Forelimb muscle (tissue), 1 donor: ENCODE measurements around the gene SHISAL1. TPM values are rescaled to one million over a fixed set of nuclear protein-coding genes. Genes with fewer than 3 reads are reported as not detected.
"Not testable (repeated sequence)": the region's sequence is repeated elsewhere in the genome, so short reads cannot be mapped to it uniquely, and the experiment has no call there.

Experiments used
- DNase-seq: peaks from one replicate; pipeline ENCODE4 v3.0.0-alpha.2; 2013; ENCODE audit warnings: low read depth
- polyA plus RNA-seq: library from polyadenylated mRNA; unstranded; fragments of 120-200 nt; gene quantifications from one replicate; pipeline ENCODE4 v1.2.1, GENCODE V29; 2013; ENCODE audit not compliant: insufficient read length

Gene SHISAL1
- polyA plus RNA-seq, 1 donor = 17.1 TPM

DNA sequence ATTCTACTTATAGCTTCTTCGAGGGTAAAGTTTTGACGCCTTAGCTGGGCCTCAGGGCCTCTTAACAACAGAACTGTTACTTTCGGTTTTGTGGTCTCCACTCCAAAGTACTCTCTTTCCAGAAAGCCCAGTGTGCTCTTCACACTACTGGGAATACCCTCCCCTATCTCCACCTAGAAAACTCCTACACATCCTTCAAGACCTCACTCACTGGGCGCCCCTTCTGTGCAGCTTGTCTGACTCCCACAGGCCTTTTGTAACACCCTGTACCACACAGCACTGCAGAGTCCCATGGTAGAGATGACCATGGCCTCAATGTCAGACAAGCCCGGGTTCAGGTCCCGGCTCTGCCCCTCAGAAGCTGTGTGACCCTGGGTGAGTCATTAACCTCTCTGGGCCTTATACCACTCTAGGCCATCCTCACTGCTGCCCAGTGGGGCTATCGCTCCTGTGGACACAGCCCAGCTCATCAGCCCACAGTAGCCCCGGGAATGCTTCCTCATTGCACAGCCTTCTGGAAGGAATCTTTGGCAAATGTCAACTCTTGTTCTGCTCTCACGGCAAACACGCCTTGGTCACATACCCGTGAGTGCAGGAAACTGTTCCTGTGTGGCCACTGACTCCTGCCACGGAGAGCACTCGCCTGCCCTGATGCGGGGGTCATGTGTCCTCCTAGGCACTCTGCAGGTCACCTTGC lies 51.4 kb downstream of the SHISAL1 start:
- DNase-seq = no peak

DNA sequence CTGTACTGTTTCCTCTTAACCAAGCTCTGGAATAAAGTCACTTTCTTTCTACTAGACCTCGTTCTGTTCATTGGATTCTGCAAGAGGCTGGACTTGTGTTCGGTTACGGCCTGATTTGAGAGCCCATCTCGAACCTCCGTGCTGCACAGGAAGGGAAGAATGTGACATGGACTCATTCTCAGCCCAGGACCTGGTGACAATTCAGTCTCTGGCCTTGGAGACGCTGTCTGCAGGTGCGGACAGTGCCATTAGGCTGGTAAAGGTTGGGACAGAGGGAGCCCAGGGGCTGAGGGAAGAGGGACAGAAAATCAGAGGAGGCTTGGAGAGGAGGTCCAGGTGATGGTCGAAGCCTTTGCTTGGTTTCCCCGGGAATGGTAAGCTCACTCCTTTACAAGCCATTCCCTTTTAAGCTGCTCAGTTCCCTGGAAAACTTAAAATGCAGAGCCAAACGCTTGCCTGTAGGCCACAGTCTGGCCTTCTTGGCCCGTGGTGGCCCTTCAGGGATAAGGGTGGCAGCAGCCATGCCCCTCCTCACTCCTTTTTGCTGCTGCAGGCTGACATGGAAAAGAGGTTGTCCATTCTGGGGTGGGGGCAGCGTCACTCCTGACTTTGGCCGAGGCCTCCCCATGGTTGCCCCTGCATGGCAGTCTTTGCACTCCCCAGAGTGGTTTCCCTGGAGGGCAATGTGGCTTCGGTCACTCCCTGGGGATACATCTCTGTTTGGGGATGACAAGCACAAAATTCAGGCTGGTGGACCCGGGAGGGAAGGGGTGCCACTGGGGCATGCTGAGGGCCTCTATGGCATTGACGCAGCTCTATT lies 52.3 kb downstream of the SHISAL1 start:
- no peak for DNase-seq

DNA sequence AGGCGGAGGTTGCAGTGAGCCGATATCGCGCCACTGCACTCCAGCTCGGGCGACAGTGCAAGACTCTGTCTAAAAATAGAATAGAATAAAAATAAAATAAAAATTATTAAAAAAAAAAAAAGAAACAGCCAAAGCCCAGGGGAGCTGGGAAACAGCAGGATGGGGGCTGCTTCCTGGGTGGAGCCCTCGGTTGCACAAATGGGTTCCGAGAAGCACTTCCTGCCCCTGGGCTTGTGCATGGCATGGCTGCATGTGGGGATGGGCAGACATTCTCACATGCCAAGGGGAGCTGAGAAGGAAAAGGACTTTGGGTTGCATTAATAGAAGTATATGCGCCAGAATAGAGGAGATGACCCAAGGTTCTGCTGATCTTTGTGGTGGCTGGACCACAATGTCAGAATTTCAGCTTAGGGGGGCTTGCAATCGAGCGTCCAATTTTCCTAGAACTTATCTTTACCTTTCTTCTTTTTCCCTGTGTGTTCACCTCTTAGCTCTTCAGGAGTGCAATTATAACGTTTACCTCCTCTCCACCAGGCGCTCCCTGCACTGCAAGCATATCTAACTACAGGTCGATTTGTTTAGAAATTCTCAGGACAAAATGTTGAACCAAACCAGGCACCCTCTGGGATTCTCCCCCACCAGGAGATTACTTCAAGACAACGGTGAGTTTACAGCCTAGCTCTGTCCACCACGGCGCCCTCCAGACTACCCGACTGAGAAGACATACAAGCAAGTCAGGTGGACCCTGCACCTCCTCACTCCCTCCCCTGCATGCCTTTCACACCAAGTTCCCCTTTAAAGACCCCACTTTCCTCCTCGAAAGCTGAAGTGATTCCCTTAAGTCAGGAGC lies 53.2 kb downstream of the SHISAL1 start:
- no peak for DNase-seq

DNA sequence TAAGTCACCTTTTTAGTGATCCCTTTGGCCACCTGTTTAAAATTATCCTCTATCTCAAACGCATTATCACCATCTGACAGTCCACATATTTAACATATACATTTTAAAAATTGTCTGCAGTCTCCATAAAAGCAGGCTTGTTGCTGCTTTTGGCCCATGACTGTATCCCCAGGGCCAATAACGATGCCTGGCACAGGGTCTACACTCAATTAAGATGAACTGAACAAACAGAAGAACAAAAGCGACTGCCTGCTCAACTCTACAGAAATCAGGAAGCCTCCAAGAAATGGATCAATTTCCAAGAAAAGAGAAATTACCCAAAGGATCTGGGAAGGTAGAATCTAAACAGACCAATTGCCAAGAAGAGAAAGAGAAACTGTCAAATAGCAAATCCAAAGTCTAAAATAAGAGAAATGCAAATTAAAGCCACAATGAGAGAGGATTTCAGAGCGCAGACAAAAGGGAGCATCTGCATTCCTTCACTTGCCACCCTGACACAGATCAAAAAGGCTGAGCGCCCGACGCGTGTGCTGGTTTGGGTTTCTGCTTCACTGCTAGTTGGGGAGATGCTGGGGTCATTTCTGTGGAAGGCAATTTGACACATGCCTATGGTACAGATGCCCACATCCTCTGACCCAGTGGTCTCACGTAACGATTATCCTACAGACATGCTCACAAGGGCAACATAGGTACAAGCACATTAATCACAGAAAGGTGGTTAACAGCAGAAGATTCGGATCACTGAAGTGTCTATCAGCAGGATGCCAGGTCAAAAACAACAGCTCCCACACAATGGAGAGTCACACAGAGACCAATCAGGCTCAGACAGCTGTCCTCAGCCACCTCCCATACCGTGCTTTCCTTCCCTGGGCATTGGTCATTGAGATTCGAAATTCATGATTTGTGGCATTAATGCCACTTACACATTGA lies 55.9 kb downstream of the SHISAL1 start:
- no peak for DNase-seq

DNA sequence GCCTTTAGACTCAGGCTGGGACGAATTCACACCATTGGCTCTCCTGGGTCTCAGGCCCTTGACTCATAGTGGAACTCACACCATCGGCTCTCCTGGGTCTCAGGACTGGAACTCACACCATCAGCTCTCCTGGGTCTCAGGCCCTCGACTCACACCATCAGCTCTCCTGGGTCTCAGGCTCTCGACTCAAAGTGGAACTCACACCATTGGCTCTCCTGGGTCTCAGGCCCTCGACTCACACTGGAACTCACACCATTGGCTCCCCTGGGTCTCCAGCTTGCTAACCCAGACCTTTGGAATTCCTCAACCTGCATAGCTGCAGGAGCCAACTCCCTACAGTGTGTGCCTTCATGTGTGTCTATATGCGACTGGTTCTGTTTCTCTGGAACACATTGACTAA lies 56.7 kb downstream of the SHISAL1 start:
- DNase-seq = no peak

DNA sequence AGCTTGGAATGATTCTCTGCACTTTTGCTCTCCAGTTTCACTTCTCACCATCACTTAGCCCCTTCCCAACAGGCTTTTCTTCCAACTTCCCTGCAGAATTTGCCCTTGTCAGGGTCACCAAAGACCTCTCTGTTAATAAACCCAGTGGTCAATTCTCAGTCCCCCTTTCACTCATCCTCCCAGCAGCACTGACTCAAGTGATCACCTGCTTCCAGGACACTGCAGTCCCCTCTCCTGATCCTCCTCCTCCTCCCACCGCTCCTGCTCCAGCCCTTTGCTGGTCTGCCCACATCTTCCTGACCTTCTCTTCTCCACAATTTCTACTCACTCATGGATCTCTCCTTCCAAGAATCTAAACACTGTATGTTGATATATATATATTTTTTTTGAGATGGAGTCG lies 57.9 kb downstream of the SHISAL1 start:
- DNase-seq = no peak

DNA sequence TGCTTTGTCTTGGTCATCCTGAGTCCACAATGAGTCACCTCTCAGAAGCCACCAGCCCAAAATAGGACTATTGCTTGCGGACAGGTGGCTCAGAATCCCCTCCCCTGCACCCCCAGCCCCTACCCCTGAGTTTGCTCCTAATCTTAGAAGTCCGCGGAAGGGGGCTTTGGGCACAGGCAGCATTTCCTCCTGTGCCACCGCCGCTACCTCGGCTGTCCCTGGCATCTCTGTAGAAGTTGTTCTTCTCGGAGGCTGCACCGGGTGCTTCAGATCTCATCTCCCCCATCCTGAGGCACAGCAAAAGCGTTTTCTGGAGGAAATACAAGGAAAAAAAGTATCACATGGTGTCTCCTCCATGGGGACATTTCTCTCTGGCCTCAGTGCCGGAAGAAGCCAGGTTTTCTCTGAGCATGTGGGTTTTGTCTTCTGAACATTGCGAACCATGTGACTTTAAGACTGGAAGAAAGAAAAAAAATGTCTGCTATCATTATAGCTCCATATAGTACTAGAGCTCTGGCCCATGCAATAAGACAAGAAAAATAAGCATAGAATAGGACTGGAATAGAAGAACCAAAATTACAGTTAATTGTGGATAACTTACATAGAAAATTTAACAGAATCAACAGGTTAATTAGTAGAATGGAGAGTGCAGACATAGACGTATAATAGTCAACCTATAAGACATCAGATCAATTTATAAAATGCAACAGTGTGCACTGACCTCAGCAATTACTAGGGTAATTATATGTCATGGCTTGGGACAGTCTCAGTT lies 63.2 kb downstream of the SHISAL1 start:
- DNase-seq = no peak

DNA sequence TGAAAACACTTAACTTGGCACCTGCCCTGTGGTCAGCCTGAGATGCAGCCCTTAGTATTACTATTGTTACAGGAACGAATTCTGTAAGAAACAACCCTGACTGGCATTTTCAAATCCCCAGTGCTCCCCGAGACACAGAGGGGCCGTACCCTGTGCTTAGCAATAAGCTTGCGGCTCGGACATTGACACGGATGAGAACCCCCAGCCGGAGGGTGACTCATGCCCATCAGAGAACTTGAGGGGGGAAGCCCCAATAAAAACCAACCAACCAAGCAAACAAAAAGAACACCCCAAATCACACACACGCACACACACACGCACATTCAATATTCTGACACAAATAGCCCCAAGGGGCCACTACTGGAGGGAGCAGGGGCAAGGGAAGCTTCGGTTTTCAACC lies 63.8 kb downstream of the SHISAL1 start:
- DNase-seq = no peak

DNA sequence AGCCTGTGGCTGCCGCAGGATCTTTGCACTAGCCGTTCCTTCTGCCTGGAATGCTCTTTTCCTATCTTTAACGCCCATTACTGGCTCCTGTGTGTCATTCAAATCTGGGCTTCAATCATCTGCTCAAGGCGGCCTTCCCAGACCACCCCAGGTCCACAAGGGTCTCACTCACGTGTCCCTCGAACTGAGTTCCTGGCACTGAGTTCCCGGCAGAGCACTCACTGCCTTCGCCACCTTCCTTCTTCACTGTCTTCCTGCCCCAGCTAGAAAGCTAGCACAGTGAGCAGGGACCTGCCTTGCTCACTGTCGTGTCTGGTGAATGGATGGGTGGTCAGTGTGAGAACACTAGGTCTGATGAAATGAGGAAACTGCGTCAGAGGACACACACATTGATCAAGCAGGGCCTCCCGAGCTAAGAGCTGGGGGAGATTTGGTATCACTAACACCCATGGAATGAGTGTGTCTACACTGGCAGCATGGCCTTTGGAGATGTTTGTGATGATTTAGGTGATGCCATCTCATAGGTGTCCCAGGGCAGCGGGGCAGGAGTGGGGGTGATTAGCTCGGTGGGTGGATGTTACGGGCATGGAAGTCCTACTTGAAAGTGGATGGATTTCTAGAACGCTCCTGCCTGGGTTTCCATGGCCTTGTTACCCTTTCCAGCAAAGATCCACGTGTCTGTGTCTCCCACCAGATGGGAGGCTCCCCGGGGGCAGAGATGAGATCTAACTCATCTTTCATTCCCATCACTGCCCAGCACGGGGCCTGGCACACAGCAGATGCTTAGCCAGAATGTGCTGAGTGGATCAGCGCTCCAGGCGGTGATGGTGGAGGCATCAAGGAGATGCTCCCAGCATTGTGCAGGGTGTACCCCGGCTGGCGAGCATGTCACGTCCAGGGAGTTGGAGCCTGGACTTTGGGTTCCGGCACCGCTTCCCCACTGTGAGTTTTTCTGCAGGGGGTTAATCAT lies 64.5 kb downstream of the SHISAL1 start:
- DNase-seq = no peak

DNA sequence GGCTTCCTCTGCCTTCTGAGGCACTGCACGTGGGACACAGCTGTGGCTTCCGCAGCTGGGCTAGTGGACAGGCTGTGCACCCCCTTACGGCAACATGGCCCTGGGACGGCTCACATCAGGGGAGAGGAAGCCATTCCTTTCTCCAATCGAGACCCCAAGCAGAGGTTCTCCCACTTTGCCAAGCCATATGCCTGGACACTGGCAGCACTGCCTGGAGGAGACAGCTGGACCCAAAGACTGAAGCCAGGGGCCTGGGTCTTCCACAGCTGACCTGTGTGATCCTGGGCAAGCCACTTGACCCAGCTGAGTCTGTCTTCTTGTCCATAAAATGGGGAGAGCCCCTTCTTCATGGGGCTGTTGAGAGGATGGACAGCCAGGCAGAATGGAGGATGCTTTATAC lies 65.4 kb downstream of the SHISAL1 start:
- DNase-seq = no peak

DNA sequence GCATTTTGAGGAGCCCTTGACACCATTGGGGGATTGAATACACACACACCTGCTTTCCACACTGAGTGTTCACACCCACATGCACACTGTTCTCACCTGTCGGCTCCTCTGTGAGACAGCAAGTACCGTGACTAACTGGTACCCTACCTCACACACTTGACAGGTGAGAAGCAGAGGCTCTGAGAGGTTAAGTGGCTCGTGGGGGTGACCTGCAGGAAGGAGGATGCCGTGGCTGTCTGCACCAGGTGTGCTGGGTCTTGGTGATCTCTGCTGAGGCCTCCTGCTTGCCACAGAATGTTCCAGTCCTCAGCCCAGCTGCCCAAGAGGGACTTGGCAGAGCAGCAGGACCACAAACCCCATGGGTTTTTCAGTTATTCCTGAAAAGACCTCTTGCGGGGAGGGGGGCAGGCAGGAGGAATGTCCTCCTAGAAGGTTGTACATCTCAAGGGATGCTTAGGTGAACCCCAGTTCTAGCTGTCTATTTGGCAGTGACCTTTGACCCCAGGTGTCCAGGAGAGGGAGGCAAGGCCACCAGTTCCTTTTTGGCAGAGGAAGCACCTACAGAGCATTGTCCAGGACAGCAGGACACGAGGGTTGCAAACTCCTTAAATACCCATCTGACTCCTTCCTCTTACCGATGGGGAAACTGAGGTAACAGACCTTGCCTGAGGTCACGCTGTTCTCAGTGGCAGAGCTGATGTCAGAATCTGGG lies 66.0 kb downstream of the SHISAL1 start:
- no peak for DNase-seq

DNA sequence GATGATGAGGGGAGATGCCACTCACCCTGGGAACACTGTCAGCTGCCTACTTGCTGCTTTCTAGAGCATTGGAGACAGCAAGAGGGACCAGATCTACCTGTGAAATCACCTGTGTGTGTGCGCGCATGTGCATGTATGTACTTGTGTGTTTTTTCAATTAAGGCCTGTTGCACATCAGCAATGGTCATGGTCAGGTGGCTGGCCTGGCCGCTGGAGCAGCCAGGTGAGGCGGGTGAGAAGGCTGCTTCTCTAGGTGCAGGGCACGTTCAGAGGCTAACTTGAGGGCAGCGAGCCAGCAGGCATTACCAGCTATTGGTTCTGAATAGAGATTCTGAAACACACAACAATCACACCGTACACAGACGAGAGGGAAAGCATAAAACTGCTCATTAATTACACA lies 66.9 kb downstream of the SHISAL1 start:
- no peak for DNase-seq

DNA sequence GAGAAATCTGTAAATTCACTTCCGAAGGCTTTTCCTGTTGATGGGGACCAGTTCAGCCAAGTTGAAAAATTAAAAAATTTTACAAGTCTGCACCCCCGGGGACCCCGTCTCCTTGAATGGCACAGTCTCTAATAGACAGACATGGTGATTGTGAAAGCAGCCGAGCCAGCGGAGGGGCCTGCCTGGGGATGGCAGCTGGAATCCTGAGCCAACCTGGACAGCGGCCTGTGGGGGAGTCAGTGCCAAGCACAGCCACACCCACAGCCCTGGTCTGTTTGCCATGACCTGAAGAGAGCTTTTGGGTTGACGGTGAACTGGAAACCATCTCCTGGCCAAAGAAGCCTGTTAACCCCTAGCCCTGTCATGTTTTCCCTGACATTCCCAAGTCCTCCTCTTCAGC lies 67.3 kb downstream of the SHISAL1 start:
- no peak for DNase-seq

DNA sequence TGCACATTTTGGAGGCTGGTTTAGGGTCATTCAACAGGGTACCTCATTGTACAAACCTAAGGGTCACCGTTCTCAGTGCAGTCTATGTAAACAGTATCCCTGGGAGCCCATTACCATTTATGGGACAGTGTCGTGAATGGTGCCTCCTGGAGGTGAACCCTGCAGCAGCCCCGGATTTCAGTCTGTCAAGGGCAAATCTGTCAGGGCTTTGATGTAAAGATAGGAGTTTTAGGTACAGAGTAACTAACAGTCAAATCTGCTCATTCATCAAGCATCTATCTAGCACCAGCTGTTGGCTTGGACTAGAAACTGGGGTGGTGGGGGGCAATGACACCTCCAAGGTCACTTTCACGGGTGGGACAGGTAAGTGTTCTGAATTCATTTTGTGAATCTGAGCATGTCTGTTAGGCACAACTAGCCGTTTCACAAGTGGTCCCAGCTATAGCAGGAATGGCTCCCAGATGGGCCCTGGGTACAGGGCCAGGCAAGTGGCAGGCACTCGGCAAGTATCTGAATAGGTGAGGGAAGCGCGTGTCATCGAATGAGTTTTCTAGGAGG lies 68.4 kb downstream of the SHISAL1 start:
- no peak for DNase-seq

DNA sequence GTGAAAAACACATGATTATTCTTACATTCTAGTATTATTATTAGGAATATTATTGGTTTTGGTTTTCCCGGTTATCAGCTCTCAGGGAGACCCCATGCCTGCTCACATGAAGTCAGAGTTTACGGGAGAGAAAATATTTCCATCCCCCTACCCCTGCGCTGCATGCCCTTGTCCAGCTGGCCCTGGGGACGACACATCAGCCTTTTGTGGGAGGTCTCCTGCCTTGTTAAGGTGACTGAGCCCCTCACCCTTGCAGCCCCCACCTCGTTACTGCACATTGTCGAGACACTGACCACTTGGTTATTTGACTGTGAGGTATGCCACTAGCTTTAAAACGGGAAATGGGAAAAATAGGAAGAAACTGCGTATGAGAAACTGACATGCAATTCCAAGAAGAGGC lies 69.0 kb downstream of the SHISAL1 start:
- no peak for DNase-seq

DNA sequence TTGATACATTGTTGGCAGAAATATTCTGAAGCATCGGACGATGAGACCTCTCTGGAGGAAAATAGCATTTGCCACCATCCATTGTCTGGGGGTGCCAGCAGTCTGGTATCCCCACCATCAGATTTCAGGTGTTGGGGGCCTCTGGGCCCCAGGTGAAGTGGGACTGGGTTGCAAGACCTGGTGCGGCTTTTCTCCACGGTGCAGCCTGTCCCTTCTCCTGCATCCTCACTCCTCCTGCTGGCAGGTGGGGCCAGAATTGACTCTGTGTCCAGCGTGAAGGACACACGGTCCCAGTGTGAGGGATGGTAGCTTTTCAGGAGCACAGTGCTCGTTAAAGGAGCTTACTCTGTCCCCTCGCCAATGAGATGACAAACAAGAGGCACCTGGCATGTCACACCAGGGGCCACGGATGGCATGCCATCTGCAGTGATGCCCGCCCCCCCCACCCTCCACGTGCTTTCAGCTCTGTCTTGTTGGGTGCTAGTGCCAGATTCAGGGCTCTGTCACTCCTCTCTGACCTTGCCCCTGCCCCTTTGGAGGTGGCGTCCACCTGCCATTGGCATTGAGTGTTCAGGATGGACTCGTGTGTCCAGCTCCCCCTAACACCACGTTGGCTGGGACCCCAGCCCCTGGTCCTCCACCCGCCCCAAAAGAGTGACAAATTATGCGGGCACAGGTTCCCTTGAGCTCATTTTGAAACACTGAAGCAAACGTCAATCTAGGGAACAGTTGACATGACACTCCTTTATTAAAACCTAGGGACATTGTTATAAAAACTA lies 69.6 kb downstream of the SHISAL1 start:
- DNase-seq = no peak

DNA sequence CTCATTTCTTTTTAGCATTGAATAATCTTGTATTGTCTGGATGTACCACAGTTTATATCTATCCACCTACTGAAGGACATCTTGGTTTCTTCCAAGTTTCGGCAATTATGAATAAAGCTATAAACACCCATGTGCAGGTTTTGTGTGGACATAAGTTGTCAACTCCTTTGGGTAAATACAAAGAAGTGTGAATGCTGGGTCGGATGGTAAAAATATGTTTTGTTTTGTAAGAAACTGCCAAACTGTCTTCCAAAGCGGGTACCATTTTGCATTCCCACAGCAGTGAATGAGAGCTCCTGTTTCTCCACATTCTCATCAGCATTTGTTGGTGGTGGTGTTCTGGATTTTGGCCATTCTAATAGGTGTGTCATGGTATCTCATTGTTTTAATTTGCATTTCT lies 71.6 kb downstream of the SHISAL1 start:
- not testable (repeated sequence) for DNase-seq

DNA sequence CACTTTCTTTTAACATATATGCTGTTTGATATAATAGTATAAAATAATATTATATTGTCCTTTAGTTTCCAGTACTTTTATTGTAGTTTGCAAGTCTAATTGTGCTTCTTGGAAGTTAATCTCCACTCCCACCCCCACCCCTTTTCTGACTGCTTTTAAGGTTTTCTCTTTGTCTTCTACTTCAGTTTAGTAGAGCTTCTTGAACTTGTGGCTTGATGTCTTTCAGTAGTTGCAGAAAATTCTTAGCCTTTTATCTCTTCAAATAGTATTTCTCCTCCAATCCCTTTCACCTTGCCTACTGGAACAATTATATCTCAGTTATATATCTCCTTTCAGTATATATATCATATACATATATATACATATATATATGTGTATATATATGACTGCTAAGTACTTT lies 75.5 kb downstream of the SHISAL1 start:
- no peak for DNase-seq
